HG02759 (cell line): Measurements from ENCODE around the gene SAMM50.
"Not testable (repeated sequence)": the region's sequence is repeated elsewhere in the genome, so short reads cannot be mapped to it uniquely, and the experiment has no call there.

Experiments used
- ATAC-seq: cut with Tn5 transposase; IDR thresholded peaks from one replicate; pipeline ENCODE4 v1.9.1; 2021; ENCODE audit warnings: mild to moderate bottlenecking, moderate library complexity; ENCODE audit not compliant: unreplicated experiment

The SAMM50 gene

DNA sequence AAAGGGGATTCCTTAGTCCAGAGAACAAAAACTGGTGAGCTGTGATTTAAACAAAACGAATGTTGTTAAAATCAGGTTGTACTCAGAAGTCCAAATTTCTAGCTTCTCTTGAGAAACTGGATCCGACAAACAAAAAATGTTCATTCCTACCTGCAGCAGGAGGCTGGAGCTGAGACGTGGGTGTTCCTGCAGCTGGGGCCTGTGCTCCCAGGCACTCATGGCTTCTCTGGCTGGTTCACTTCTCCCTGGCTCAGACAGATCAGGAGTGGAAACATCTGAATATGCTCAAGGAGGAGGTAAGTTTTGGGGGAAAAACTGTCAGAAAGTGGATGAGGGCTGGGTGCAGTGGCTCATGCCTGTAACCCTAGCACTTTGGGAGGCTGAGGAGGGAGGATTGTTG lies 44.1 kb downstream of the SAMM50 start:
- no peak for ATAC-seq

DNA sequence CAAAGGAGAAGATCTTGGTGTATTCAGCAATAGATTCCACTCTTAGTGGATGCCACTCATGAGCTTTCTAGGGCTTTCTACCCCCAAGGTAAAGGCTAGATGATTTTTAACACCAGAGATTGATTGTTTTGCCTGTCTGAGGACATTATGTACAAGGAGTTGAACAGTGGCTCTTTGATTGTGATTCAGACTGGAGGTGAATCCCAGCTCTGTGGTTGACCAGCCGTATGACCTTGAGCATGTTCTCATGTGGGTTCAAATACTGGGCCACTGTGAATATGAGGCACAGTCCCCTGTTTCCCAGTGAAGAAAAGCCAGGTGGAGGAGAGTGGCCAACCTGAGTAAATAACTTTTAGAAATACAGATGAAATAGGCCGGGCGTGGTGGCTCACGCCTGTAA lies 44.9 kb downstream of the SAMM50 start:
- no peak for ATAC-seq

DNA sequence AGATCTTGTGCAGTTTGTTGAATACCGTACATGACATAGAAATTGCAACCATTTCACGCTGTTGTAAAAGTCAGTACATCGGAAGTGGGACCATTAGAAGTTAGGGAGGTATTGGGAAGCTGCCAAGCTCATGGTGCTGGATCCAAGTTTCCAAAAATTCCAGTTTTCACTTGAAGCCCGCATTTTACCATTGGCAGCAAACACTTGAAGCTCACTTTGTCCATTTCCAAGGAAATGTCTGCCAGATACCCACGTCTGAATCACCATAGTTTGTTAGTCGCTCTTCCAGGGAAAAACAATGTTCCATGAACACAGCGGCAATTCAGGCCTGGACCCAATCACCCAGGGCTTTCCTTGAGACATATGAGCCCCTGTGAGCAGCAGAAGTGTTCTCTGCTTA lies 46.3 kb downstream of the SAMM50 start:
- no peak for ATAC-seq

DNA sequence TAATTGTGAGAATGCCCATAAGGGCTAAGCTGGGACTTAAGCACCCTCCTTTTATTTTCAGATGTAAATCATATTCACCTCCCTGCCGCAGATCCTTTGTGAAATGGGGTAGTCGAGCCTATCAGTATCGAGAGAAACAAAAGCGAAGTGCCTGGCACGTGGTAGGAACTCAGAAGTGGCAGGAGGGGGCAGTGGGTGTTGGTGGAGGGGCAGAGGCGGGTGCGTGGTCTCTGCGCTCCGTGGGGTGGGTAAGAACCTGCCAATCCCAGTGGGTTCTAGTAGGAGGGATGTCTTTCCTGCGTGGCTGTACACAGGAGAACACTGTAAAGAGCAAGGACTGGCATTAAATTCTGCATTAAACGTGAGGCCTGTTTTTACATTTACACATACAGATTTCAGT lies 47.1 kb downstream of the SAMM50 start:
- ATAC-seq, result no peak

DNA sequence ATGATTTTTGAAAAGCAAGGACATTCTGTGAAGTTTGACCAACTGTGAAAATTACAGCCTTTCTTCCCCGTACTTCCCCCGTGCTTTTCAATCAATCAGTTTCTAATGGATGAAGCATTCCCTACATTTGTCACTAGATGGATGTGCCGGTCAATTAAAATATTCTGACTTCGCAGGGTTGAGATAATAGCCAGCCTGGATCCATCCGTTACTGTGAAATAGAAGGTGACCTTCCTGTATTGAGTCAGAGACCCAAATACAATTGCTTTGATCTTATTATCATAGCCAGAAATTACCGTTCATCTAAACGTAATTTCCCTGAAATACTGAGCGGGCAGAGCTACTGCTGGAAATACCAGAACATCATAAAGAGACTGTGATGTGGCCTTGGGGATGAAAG lies 47.8 kb downstream of the SAMM50 start:
- no peak for ATAC-seq

DNA sequence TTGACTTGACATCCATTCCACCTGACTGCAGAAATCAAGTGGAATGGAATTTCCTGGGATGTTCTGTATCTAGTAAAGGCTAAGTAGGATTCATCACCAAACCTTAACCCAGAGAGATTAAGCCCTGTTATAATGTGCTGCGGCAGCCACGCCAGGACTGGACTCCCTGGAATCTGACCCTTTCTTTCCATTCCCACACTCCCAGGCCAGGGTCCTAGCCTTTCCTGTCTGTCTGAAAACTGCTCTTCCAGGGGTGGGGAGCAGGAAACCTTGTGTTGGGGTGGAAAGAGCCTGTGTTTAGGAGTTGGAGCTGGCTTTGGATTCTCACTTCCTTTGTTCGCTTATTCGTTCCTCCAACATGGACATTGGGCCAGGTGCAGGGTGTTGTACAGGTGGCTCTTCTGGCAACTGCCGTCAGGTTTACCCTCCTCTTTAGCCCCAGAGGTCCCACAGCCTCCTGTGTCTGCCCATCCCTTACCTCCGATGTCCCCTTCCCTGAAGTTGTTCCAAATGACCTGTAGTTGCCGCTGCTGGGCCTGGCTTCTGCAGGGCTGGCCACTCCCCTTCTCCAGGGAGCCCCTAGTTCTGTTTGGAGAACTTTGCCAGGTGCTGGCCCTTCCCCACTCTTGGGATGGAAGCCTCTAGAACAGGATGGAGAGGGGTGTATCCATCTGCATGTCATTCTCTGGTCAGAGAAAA lies 48.3 kb downstream of the SAMM50 start:
- ATAC-seq, result no peak

DNA sequence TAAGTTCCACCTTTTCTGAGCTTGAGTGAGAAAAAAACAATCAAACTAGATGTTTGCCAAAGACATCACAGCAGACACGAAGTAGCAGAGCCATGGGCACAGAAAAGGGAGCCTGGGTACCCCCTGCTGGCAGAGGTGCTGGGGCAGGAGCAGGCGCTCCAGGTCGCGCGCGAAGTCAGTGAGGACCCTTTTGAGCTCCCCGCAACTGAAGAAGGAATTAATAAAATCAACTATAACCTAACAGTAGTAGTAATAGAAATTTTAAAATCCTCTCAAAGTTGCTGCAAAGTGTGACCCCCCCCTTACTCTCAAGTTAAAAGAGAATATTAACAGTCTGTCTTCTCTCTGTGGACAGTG lies 48.8 kb downstream of the SAMM50 start:
- ATAC-seq, result no peak

DNA sequence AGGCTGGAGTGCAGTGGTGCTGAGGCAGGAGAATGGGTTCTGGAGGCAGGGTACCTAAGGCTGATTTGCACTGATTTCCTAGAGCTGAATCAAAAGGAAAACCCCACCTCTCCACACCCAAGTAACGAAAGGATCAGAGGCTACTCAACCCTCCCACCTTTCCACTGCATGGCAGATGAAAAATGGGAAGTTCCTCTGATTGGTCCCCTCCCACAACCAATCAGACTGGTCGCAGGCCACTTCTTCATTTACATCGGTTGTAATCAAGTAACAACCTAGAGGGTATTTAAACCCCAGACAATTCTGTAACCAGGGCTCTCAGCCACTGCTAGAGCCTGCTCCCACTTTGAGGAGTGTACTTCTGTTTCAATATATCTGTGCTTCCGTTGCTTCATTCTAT lies 50.3 kb downstream of the SAMM50 start:
- no peak for ATAC-seq

DNA sequence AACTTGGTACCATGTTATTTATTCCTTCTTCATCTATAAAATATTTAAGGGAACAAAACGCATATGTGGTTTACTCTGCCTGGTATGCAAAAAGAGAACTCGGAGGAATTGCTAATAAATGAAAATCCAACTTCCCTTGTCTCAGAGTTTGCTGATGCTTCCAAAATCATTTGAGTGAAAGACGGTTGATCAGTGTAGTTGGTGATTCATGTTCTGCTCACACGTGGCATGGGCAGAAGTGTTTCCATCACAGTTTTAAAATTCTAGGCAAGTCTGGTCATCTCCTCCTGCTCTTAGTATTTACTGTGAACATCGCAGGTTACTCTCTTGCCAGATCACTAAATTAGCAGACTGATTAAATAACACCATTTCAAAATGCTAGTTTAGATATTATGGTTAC lies 56.9 kb downstream of the SAMM50 start:
- no peak for ATAC-seq

DNA sequence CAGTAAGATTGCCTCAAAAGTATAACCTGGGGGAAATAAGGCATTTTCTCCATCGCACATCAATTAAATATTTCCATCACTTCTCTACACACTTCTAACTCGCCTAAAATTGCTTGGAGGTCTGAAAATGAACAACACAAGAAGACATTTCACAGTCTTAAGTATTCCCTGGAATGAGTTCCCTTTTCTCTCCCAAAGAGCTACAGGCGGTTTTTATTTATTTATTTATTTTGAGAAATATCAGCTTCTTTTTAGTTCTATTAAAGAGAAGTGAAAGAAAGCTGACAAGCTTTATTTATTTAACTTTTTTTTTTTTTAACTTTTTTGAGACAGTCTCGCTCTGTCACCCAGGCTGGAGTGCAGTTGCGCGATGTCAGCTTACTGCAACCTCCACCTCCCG lies 57.3 kb downstream of the SAMM50 start:
- no peak for ATAC-seq

DNA sequence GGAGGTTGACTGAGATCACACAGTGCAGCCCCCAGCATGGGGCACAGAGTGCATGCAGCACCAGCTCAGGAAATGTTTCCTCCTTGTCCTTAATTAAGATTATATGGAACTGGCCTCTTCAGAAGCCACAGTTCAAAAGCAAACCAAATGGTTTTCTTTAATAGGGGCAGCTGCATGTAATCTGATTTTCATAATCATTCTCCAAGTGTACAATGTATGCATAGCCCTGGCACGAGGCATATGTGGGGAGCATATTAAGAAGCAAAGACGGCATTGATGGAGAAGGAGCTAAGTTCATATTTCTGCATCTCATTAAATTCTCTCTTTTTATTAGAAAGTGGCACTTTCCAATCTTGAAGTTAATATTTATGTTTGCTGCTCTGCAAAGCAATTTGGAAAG lies 59.0 kb downstream of the SAMM50 start:
- no peak for ATAC-seq

DNA sequence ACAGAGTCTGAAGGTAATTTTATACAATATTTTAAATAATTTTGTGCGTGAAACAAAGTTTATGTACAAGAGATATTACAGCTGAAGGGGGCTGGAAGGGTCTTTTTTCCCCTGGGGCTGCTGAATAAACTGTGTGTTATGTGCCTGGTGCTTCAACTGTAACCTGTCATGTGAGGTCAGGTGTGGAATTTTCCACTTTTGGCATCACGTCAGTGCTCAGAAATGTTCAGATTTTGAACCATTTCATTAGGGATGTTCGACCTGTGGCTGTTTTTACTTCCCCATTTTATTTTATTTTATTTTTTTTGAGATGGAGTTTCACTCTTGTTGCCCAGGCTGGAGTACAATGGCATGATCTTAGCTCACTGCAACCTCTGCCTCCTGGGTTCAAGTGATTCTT lies 61.3 kb downstream of the SAMM50 start:
- ATAC-seq, result not testable (repeated sequence)

DNA sequence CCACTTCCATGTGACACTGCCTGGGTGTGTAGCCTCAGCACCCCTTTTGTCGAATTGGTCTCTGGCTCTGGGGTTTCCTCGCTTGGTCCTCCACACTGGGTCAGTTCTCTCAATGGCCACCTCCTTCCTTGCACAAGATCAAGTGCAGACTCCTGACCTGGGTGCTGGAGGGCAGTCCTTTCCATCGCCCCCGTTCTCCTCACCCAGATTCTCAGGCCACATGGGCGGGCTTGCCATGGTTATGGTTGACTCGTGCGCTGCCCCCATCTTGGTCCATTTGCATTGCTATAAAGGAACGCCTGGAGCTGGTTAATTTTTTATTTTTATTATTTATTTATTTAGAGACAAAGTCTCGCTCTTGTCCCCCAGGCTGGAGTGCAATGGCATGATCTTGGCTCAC lies 63.4 kb downstream of the SAMM50 start:
- no peak for ATAC-seq

DNA sequence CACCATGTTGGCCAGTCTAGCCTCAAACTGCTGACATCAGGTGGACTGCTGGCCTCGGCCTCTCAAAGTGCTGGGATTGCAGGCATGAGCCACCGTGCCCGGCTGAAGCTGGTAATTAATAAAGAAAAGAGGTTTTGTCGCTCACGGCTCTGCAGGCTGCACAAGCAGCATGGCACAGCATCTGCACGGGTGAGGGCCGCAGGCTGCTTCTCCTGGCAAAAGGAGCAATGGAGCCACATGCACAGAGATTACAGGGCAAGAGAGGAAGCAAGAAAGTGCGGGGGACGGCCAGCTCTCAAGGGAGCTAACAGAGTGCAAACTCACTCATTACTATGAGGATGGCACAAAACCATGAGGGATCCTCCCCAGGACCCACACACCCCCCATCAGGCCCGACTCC lies 64.2 kb downstream of the SAMM50 start:
- ATAC-seq, result no peak

DNA sequence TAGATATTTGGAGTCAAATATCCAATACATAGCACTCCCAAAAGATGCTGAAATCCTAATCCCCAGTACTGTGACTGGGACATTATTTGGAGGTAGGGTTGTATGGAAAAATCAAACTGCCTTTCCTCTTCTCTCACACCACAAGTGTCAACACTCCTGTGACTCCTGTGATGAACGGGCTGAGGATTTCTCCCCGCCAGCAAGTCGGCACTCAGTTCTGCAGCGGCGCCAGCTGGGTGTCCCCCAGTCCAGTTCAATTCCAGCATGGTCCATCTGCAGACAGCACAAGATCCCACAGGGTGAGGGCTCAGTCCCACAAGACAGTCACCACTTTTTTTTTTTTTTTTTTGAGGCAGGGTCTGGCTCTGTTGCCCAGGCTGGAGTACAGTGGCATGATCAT lies 64.6 kb downstream of the SAMM50 start:
- no peak for ATAC-seq

DNA sequence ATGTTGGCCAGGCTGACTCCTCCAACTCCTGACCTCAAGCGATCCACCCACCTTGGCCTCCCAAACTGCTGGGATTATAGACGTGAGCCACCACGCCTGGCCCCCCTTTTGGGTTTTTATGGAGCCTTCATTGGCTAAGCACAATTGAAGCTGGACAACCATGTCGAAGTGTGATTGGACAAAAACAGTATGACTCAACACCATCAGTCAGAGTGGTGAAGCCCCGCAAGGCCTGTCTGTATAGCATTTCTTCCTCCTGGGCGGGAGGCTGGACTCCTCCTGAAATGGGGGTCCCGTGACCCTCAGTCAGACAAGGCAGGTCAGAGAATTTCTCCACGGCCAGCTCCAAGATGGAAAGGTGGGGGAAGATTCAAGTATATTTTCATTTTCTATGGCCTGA lies 65.7 kb downstream of the SAMM50 start:
- no peak for ATAC-seq

DNA sequence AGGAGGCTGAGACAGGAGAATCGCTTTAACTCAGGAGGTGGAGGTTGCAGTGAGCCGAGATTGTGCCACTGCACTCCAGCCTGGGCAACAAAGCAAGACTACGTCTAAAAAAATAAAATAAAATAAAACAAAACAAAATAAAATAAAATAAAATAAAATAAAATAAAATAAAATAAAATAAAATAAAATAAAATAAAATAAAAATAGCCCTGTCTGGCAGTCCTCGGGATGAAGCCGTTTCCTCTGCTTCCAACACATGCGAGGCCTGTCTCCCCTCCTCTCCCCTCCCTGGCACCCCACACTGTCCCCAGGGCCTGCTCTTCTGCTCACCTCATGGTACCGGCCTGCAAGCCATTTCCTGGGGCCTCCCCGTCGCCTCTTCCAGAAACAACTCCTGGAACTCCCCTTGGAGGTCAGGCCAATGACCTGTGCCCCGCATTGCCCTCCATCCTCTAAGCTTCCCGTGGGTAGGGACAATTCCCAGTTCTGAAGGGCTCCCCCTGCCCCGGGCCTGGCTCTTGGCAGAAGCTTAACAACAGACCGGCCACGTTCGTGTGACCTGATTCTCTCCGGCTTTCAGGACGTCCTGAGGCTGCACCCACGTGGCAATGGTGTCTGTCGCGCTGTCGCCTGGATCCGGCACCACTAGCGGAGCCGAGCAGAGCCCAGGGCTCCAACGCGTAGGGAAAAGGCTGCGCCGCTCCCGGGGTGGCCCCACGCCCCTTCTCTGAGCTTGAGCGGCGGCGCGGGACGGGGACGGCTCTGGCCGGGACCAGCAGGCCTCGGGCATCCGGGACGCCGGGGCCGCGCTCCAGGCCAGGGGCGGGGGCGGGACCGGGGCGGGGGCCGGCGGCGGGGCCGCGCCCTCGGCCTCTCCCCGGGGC lies 68.4 kb downstream of the SAMM50 start:
- ATAC-seq, result peak; percentile 30

DNA sequence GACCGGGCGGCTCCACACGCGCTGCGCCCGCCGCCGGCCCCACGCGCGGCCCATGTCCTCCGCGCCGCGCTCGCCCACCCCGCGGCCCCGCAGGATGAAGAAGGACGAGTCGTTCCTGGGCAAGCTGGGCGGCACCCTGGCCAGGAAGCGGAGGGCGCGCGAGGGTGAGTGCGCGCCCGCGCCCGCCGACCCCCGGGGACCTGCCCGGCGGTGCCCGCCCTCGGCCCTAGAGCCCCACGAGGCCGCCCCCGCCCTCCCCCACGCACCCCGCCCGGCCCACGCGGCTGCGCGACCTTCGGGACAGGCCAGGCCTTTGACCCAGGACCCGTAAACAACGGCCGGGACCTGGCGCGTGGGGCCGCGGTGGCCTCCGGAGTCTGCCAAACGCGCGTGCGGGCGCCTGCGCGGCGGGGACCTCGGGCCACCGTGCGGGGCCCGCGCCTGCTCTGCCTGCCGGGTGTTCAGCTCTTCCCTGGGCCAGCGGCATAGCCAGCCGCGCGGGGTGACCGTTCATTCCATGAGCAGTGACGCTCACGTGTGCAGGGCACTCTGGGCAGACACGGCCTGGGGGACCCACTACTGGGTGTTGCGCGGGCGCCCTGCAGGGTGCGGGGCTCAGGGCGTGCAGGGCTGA lies 69.2 kb downstream of the SAMM50 start, which contains the start of gene PARVB:
PARVB (plus strand) TSS at position 15 of the 634 bp plus-strand sequence; CDS start at position 53, 38 bp downstream.
- peak; percentile 13 for ATAC-seq

DNA sequence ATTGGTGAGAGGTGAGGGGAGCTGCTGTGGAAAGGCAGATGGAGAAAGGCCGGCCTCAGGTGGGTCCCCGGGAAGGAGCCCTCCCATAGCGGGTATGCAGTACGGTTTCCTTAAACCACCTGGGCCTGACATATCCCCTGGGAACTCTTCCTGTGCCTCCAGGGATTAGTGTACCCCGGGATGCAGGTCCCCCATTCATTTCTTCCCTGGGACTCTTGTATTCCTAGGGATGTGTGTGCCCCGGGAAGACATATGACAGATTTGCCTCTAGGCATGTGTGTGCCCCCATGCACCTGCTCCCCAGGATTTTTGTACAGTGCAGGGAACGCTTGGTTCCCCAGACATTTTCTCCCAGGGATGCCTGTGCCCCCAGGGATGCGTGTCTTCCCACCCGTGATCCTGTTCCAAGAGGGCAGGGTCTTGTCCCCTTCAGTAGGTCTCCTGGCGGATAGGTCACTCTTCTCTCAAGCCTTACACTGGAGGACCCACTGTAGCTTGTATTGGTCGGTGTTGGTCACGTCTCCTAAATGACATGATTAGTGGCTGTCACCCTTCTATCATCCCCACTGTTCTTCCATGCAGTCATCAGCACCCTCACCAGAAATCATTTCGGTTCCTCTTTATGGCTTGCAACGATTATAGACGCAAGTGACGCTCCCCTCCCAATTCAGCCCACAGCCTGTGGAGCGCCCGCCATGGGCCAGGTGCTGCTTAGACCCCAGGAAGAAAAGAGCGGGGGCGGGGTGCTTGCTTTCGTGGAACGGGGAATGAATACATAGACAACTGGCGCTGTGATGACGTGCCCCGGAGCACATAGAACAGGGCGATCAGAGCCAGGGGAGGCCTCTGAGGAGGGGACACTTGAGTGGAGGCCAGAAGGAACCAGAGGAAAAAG lies 70.2 kb downstream of the SAMM50 start:
- peak; percentile 59 for ATAC-seq

DNA sequence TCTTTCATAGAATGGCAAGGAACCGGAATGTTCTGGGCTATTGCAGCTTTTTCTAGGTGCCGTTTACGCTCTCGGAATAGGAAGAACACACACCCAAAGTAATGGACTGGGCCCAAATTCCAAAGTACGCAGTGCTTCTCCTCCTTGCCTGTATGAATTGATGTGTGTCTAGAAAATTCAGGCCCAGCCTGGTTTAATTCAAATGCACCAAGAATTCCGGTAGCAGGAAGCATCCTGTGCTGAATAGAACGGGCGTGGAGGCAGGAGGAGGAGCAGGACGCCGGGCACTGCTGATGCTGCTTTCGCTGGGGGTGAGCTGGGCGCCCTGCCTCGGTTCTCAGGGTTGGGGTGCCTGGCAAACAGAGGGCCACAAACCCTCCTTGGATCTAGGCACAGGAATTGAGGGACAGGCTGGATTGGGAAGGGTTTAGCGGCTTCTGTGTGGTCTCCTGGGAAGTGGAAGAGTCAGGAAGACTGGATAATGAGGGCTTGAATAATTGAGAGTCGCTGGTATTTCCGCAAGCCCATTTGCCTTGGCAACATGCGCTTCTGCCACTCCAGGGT lies 70.9 kb downstream of the SAMM50 start:
- no peak for ATAC-seq
